ENCODE measurements around the gene GLI3.

GLI3 gene

GRCh38 chr7:42064534-42064933 lies 172.5 kb downstream of the GLI3 start:
- TF ChIP-seq CTCF (IDR thresholded peaks at IDR 0.05) = no peak
- Histone ChIP-seq H3K27ac (no peak overlapping the region), H3K9me3 (no peaks in the 10 kb centered on the region), H3K4me3 (ENCODE audit: low read depth in 1 of 2, low read length in 1 of 2) (no peak overlapping the region), H3K36me3 (no peaks in the 10 kb centered on the region), H3K4me1 (ENCODE audit: control insufficient read depth in 1 of 2, insufficient read depth in 1 of 2, low read depth in 1 of 2, low read length in 1 of 2) (no peaks in the 10 kb centered on the region), H3K27me3 (no peaks in the 10 kb centered on the region)

- no peak overlapping the region for H3K4me3 ChIP-seq (ENCODE audit: low read depth in 1 of 2, low read length in 1 of 2)
- H3K36me3 ChIP-seq = no peaks in the 10 kb centered on the region
- H3K27me3 ChIP-seq = no peaks in the 10 kb centered on the region
- H3K4me1 ChIP-seq (ENCODE audit: control insufficient read depth in 1 of 2, insufficient read depth in 1 of 2, low read depth in 1 of 2, low read length in 1 of 2) = no peaks in the 10 kb centered on the region
- no peak overlapping the region for H3K27ac ChIP-seq
- H3K9me3 ChIP-seq = no peaks in the 10 kb centered on the region
- no peak for TF ChIP-seq CTCF (IDR thresholded peaks at IDR 0.05)
Observed at GRCh38 chr7:42059275-42059674, 177.7 kb downstream of the GLI3 start.

GRCh38 chr7:42057331-42057730 lies 179.7 kb downstream of the GLI3 start:
- no peak for TF ChIP-seq CTCF (IDR thresholded peaks at IDR 0.05)
- H3K4me1 ChIP-seq (ENCODE audit: control insufficient read depth in 1 of 2, insufficient read depth in 1 of 2, low read depth in 1 of 2, low read length in 1 of 2) = no peaks in the 10 kb centered on the region
- no peak overlapping the region for H3K27ac ChIP-seq
- H3K9me3 ChIP-seq = no peaks in the 10 kb centered on the region
- no peaks in the 10 kb centered on the region for H3K27me3 ChIP-seq
- no peaks in the 10 kb centered on the region for H3K36me3 ChIP-seq
- H3K4me3 ChIP-seq (ENCODE audit: low read depth in 1 of 2, low read length in 1 of 2) = no peak overlapping the region

- Histone ChIP-seq H3K4me3 (ENCODE audit: low read depth in 1 of 2, low read length in 1 of 2) (no peak overlapping the region), H3K27ac (no peak overlapping the region), H3K27me3 (no peaks in the 10 kb centered on the region), H3K9me3 (no peaks in the 10 kb centered on the region), H3K4me1 (ENCODE audit: control insufficient read depth in 1 of 2, insufficient read depth in 1 of 2, low read depth in 1 of 2, low read length in 1 of 2) (no peaks in the 10 kb centered on the region), H3K36me3 (no peaks in the 10 kb centered on the region)
- no peak for TF ChIP-seq CTCF (IDR thresholded peaks at IDR 0.05)
Observed at GRCh38 chr7:42055171-42055570, 181.8 kb downstream of the GLI3 start.

- no peaks in the 10 kb centered on the region for H3K36me3 ChIP-seq
- TF ChIP-seq CTCF (IDR thresholded peaks at IDR 0.05) = no peak
Observed at GRCh38 chr7:42053834-42054233, 183.2 kb downstream of the GLI3 start.

GRCh38 chr7:42049761-42050160 lies 187.2 kb downstream of the GLI3 start:
- no peak overlapping the region for H3K27ac ChIP-seq
- H3K36me3 ChIP-seq = no peaks in the 10 kb centered on the region
- no peaks in the 10 kb centered on the region for H3K9me3 ChIP-seq
- no peaks in the 10 kb centered on the region for H3K27me3 ChIP-seq
- no peak for TF ChIP-seq CTCF (IDR thresholded peaks at IDR 0.05)
- H3K4me1 ChIP-seq (ENCODE audit: control insufficient read depth in 1 of 2, insufficient read depth in 1 of 2, low read depth in 1 of 2, low read length in 1 of 2) = no peaks in the 10 kb centered on the region
- no peak overlapping the region for H3K4me3 ChIP-seq (ENCODE audit: low read depth in 1 of 2, low read length in 1 of 2)

More at GRCh38 chr7:42053834-42054233, 183.2 kb downstream of the GLI3 start:
- Histone ChIP-seq H3K27me3 (no peaks in the 10 kb centered on the region), H3K27ac (no peak overlapping the region), H3K4me1 (ENCODE audit: control insufficient read depth in 1 of 2, insufficient read depth in 1 of 2, low read depth in 1 of 2, low read length in 1 of 2) (no peaks in the 10 kb centered on the region), H3K9me3 (no peaks in the 10 kb centered on the region), H3K4me3 (ENCODE audit: low read depth in 1 of 2, low read length in 1 of 2) (no peak overlapping the region)

Measured in neutrophil (primary cell).